SH-SY5Y (cell line): ENCODE measurements around the gene CLIP2.

ENCODE experiments used
- GATA2 ChIP-seq: IDR thresholded peaks from 2 replicates; pipeline ENCODE4 v1.6.1; 2011; ENCODE audit warnings: mild to moderate bottlenecking, low read depth, low read length
- GATA3 ChIP-seq: IDR thresholded peaks from 2 replicates; pipeline ENCODE4 v1.6.1; 2011; ENCODE audit warnings: low read depth, mild to moderate bottlenecking, low read length, moderate library complexity

DNA sequence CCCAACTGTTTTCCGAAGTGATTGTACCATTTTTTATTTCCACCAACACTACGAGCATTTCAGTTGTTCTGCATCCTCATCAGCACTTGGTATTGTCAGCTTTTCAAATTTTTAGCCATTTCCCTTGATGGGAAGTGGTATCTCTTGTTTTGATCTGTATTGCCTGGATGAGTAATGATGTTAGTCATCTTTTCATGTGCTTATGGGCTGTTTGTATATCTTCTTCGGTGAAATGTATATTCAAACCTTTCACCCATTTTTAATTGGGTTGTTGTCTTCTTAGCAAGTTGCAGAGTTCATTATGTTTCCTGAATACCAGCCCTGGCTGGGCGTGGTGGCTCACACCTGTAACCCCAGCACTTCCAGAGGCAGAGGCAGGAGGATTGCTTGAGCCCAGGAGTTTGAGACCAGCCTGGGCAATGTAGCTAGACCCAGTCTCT is 22.1 kb downstream of the CLIP2 start:
- TF ChIP-seq GATA3 (no peak), GATA2 (no peak)
